HG02588 (cell line): ENCODE results near the gene SOX4.
"Not testable (repeated sequence)": the region's sequence is repeated elsewhere in the genome, so short reads cannot be mapped to it uniquely, and the experiment has no call there.

Experiments
- ATAC-seq: cut with Tn5 transposase; IDR thresholded peaks from one replicate; pipeline ENCODE4 v1.9.1; 2021; ENCODE audit warnings: mild to moderate bottlenecking, moderate library complexity; ENCODE audit not compliant: unreplicated experiment

Gene SOX4

DNA sequence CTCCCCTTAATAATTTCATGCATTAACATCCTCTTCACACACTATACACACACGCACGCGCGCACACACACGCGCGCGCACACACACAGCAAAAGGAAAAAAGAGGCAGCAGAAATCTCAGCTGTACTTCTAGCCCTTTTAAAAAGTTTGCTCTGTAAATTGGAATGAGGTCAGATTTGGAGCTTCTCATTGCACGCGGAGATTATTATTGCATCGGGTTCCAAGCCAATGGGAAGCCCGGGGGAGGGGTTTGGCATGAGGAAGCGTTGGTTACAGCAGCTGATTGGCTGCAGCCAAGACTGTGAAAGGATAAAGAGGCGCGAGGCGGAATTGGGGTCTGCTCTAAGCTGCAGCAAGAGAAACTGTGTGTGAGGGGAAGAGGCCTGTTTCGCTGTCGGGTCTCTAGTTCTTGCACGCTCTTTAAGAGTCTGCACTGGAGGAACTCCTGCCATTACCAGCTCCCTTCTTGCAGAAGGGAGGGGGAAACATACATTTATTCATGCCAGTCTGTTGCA lies at the start of gene SOX4:
SOX4 (plus strand) TSS at position 340 of the 515 bp plus-strand sequence. CDS start 784 bp downstream, outside the sequence.
- peak; percentile 69 for ATAC-seq

DNA sequence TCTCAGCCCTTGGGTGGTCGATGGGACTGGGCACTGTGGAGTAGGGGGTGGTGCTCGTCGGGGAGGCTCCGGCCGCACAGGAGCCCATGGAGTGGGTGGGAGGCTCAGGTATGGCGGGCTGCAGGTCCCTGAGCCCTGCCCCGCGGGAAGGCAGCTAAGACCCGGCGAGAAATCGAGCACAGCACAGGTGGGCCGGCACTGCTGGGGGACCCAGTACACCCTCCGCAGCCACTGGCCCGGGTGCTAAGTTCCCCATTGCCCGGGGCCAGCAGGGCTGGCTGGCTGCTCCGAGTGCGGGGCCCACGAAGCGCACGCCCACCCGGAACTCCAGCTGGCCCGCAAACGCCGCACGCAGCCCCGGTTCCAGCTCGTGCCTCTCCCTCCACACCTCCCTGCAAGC lies 41.3 kb upstream of the SOX4 start:
- not testable (repeated sequence) for ATAC-seq

DNA sequence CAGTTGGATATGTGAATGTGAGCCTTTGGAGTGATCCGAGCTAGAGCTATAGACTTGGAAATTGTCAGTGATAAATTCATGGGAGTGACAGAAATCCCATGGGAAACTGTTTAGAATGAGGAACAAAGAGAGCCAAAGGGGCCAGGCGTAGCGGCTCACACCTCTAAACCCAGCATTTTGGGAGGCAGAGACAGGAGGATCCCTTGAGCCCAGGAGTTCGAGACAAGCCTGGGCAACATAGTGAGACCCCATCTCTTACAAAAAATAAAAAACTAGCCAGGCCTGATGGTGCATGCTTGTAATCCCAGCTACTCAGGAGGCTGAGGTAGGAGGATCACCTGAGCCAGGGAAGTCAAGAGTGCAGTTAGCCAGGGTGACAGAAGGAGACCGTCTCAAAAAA lies 39.3 kb upstream of the SOX4 start:
- no peak for ATAC-seq

DNA sequence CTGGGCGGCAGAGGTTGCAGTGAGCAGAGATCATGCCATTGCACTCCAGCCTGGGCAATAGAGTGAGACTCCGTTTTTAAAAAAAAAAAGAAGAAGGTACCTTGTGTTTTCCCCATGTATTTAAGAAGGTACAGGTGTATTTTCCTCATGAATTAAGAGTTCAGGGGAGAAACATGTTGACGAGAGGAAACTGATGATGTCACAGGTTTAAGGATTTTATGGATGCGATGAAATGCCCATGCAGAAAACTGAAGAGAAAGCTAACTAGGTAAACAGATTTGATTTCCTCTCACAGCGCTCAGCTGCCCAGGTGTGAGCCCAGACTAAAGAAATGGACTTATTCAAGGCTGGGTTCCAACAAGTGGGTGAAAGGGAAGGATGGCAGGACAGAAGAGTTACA lies 38.4 kb upstream of the SOX4 start:
- ATAC-seq: no peak

DNA sequence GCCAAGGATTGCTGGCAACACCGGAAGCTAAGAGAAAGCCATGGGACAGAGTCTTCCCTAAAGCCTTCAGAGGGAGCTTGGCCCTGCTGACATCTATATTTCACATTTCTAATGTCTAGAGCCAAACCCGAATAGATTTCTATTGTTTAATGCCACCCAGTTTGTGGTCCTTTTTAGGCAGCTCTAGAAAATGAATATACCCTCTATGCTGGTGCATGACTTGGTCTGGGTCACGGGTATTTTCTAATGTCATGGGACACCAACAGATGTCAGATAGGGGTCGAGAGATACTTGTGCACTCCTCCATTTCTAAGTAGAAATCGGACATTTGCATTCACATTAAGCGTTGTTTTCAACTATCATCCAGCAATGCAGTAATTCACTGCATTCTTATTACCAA lies 37.0 kb upstream of the SOX4 start:
- no peak for ATAC-seq

DNA sequence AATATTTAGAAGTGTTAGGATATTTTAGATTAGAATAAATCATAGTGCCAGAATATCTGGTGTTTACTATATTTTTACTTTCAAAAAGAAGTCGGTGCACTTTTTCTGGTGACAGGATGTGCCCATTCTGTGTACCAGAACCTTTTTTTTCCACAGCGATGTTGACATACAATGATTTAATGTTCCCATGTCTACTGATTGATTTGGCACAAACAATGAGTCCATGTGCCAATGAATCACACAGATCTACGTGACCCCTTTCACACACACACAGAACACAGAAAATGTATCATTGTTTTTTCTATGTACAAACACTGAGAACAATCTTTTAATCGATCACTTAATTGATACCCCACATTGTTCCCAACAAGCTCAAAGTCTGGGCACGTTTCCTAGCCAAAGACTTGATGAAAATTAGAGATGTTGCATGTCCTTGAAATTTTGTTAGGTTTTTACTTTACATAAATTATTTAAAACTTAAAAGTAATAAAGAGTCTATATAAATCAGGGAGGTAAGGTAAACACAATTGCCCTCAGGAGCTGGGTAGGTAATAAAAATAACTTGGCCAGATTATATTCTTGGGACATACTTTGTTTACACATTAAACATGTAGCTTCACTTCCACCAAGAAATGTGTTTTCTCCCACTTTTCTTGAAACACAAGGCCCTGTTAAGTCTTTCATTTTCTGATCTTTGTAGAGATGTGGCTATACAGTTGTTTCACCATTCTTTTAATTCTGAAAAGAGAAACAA lies 36.4 kb upstream of the SOX4 start:
- no peak for ATAC-seq

DNA sequence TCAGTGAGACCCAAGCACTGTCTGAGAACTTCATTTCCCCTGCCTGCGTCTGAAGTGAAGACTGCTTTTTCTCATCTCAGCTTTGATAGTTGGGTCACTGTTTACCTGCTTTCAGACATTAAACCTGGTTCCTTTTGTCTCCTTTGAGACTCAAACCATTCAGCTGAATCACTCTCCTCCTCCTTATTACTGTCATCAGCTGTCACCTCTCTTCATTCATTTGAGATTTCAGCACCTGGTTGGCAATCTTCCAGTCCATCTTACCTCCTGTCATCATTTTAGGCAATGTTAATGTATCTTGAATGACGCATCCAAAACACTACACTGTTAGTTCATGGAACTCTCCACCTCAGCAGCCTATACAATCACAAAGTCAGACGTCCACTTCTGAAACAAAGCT lies 34.3 kb upstream of the SOX4 start:
- no peak for ATAC-seq

DNA sequence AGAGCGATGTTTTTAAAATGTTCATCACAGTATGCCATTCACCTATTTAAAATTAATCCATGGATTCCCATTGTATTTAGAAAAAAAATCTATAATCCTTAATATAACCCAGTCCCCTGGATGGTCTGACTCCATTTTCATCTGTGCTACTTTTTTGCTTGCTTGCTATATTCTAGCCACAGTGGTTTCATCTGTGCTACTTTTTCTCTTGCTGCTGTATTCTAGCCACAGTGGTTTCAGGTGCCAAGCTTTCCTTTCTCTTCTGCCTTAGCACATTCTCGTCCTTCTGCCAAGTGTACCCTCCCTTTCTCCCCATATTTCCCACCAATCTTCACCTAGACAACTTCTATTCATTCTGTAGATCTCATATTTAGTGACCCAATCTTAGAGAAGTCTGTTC lies 33.3 kb upstream of the SOX4 start:
- ATAC-seq: no peak

DNA sequence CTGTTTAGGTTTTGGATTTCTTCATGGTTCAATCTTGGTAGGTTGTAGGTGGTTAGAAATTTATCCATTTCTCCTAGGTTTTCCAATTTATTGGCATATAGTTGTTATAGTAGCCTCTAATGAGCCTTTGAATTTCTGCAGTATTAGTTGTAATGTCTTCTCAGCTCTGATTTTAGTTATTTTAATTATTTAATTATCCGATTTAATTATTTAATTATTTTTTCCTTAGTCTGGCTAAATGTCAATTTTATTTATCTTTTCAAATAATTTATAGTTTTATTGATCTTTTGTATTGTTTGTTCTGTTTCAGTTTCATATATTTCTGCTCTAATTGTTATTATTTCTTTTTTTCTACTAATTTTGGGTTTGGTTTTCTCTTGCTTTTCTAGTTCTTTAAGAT lies 28.1 kb upstream of the SOX4 start:
- no peak for ATAC-seq

DNA sequence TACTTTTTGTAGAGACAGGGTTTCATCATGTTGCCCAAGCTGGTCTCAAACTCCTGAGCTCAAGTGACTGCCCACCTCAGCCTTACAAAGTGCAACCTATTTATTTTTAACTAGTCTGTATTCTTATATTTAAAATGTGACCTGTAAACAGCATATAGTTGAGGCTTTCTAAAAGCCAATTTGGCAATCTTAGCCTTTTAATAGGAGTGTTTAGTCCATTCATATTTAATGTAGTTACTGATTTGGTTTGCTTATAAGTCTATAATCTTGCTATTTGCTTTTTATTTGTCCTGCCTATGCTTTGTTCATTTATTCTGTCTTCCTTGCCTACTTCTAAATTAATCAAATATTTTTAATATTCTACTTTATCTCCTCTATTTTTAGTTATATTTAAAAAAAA lies 15.0 kb upstream of the SOX4 start:
- no peak for ATAC-seq

DNA sequence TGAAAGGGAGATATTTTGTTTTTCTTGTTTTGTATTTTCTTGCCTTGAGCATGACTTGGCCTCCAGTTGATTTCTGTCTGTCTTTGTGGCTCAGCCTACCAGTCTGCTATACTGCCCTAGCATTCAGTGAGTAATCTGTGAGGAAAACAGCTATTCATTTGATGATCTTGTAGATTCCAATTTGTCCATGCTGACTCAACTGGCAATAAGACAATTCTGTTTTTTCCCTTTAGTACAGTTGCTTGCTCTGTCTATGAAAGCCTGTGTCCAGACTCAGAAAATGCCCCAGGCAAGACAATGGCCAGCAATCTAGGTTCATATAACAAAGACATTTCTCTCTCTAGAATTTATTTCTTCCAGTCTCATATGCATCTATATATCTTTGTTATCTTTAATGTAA lies 10.9 kb upstream of the SOX4 start:
- no peak for ATAC-seq

DNA sequence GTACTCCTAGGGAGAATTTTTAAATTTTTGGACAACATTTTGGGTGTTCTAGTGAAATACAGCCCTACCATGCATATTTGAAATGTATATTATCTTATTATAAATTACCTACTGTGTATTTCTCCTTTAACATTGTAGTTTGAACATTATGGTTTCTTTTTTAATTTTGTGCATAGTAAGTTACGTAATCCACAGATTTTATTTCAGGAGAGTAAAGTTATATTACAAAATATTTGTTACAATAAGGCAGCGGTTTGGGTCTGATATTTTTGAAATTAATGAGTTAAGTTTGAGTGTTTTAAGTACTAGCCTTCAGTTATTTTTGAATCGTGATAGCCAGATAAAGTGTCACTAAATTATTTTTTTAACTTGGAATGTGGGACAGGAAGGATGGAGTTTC lies 7.3 kb upstream of the SOX4 start:
- no peak for ATAC-seq

DNA sequence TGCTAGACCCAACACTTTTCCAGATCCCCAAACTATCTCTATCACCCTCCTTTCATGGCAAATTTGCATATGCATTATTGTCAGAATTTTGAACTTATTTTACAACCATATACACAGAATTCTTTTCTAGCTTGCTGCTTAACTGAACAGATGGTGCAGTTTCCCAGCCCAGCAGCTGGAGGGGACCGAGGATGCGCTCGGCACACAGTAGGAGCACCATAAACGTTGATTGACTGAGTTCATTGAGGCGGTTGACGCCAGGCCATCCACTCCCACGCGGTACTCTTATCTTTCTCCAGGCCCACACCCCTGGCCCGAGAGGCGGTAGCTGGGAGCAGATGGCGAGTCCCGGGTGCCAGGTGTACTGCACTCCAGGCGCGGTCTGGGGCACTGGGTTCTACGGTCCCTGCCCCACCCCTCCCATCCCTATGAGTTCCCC lies 6.8 kb upstream of the SOX4 start:
- ATAC-seq: peak; percentile 3

DNA sequence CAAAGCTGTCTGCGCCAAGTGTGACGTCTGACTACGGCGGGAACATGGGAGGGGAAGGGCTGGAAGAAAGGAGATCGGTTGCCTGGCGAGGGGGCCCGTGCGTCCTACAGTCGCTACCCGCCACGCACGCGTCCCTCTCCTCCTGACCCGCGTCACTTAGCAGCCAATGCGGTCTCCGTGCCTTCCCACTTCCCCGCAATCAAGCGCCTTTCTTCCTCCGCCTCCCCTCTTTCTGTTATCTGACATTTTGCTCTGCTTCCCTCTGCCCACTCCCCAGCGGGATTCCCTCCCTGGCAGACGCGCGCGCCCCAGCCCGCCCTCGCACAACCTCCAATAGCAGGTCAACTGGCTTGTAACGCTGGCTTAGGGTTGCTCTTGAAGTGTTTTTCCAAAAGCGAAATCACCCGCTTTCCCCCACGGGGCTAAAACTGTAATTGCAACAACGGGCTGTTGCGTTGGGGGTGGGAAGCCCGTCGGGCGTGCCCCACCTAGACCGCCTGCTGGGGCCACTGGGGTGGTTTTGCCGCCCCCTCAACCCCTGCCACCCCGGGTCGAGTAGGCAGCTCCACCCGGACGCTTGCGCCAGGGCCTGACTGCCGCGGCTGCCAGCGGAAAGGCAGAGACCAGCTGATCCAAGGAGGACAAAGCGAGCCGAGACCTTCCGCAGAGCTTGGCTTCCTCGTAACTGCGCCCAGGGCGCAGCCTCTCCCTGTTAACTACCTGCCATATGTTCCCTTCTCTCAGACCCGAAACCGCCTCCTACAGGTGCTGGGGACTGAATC lies 6.2 kb upstream of the SOX4 start:
- ATAC-seq: peak; percentile 37

DNA sequence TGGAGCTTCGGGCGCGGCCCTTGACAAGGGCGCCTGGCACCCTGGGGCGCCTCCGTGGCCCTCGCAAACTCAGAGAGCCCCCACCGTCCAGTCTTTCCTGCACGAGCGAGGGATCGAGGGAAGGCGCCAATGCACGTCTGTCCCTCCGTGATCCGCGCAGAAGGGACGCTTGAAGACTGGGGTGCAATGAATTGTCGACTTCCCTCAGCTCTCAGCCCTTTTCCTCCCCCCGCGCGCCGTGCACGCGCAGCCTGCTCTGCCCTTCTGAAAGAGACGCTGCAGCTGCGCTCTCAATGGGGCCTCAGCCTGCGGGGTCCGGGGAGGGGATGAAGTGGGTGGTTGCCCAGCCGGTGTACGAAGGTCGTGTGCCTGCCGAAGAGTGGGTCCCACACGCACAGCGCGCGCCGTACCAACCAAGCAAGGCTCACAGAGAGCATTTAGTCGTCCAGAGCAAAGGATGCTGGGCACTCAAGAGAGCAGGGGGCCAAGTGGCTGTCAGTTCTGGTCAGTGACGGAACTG lies 5.5 kb upstream of the SOX4 start:
- ATAC-seq: peak; percentile 38

DNA sequence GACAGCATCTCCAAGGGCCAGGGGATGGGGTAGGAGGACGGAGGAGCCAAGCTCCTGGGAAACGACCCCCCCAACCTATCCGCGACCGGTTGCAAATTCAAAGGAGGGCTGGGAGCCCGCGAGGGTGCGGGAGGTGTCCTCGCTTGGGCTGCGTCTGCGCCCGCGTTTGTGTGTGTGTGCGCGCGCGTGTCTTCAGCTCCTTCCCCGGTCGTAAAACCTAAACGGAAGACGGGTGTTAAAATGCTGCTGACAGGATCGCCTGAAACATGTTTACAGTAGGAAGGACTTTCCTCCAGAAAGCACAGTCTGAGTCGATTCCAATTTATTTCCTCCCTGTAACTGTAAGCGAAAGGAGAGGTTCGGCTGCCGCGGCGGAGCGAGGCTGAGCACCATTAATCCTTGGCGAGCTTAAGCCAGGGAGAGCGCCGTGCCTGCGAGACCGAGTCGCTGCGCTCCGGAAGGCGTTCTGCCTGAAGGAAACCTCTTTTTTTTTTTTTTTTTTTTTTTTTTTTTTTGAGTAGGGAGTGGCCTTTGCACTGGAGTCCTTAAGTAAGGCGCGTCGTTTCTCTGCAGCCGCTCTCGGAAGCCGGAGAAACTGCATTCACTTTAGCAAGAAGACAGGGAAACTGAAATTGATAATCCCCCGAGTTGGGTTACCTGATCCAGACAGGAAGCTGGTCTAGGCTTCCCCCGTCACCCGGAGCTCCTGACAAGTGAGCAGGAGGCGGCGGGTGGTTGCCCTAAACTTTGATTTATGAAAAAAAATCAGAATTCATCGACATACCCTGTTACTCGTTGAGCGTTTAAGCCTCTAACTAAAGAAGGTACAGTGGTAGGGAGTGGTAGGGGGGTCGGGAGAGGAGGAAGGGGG lies 4.8 kb upstream of the SOX4 start:
- ATAC-seq: peak; percentile 29

DNA sequence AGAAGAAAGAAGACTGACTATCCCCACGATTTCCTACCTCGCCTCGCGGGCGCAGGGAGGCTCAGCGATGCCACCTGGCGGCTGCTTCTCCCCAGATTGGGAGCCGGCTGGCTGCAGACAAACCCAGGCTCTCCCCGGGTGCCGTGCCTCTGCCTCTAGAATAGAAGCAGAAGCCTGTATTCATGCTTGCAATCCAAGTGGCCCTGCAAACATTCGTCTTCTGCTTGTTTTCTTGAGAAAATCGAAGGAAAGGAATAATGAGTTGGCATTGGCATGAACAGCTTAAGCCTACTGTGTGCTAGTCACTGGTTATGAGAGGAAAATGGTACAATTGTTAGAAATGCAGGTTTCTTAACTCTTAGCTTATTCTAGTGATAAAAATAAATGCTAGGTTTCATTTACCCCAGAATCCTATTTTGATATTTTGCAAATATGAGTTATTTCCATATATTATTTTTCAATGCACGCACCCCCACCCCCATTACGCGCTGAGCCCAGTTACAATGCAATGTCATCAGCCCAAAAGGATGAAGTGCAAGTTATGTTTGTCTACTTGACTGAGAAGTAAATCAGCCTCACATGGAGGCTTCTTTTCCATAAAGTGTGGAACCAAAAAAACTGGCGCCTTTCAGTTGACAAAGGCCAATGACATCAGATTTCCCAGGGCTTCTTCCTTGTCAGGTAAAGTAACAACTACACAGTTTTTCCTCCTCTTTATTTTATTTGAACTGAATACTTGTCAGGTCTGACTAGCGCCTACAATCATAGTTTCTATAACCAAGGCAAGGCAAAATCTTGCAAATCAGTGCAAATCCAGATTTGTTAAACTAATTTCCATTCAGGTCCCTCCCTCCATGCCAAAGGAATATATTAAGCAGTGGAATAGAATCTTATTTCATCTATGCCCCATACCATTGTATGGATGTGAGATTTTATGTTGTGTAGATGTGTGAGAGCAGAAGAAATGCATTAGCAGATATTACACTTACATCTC lies 3.9 kb upstream of the SOX4 start:
- ATAC-seq: peak; percentile 25

DNA sequence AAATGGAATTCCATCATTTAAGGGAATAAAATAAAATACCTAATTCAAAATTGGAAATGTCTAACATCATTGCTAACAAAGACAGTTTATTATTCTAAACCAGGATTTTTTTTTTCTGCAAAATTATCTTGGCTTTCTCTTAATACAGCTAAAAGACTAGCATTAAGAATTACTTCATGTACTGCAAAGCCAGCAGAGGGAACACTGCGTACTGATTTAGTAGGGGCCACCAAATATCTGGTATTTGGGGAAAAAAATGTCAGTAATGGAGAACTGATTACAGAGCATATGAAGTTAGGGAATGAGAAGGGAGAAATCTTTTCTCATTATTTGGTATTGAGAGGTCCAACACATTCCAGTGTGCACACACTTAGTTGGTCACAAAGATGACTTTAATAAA lies 3.2 kb upstream of the SOX4 start:
- no peak for ATAC-seq

DNA sequence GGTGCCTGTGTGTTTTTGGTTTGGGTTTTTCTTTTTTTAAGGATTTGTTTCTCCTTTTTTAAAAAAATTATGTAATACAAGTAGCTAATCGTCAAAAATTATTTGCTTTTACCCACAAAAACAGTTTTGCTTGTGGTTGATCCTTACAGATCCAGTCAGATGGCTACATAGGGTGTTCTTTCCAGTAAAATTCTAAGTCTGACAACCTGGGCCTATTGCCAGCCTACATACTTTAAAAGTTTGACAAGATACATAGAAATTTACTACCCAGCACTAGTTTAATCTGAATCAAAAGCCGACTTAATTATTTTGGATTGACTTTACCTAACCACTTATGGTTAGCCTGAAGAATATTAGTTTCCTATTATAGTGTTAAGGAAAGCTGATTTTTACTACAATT lies 2.1 kb upstream of the SOX4 start:
- ATAC-seq: no peak

DNA sequence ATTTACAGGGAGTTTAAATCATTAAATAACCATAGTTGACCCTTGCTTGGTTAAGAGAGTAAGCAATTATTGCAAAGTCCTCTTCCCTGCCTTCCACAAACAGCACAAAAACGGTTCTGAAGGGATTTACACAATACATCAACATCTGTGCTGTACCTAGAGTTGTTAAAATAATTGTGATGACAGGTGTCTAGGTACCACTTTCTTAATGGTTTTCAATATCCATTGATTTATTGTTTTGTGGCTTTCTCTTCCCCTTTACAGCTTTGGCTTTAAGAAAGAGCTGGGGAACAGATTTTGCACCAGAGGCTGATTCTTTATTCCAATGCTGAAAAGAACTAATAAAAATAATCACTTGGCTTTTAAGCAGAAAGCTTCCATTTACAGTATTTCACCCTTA lies 598 bp upstream of the SOX4 start:
- ATAC-seq: no peak
